Endothelial cell of umbilical vein (primary cell): ENCODE results near the gene GCH1. TPM values are rescaled to one million over a fixed set of nuclear protein-coding genes. Genes with fewer than 3 reads are reported as not detected.

Experiments used
- BruUV-seq: library from RNA; stranded (reverse); fragments of 400-500 nt; replicated peaks from 2 replicates; lab custom pipeline; 2021; lab: Mats Ljungman, UMichigan
- CTCF ChIA-PET: fragments of 300-600, 350-600 bp; sonication (Branson Sonifier 250); formaldehyde crosslinking; loops from one replicate; lab custom pipeline; 2021; ENCODE audit warnings: antibody characterized with exemption, inconsistent platforms; lab: Charles Lee
- POLR2A ChIA-PET: fragments of 300-600, 350-600 bp; sonication (Branson Sonifier 250); formaldehyde crosslinking; loops from one replicate; lab custom pipeline; 2021; ENCODE audit warnings: antibody characterized with exemption, inconsistent platforms; lab: Charles Lee
- DNase-seq: peaks from one replicate; pipeline ENCODE4 v3.0.0-alpha.2; 2011; ENCODE audit warnings: low read depth, low spot score
- FAIRE-seq: peaks from 2 replicates; lab custom pipeline; 2011; peaks lifted over from hg19 to GRCh38; lab: Jason Lieb, UNC
- H2AFZ ChIP-seq: 2 replicates; pipeline ENCODE4 v1.6.0; 2012; ENCODE audit warnings: low read depth, low read length, control low read depth, inconsistent platforms
- H3K27ac ChIP-seq: 2 replicates; pipeline ENCODE4 v1.5.1; 2011; ENCODE audit warnings: low read depth, mild to moderate bottlenecking, control low read depth, low read length, moderate library complexity; ENCODE audit not compliant: insufficient read depth
- H3K27me3 ChIP-seq, 2 experiments: 2 replicates each; pipeline versions ENCODE4 v1.6.0 to v1.6.1; 2011; ENCODE audit warnings: low read length in 2 of 2, mixed read lengths in 1 of 2; ENCODE audit not compliant: control insufficient read depth in 2 of 2, insufficient read depth in 2 of 2
- H3K36me3 ChIP-seq, 2 experiments: 2 replicates in 1 of 2; 3 replicates in 1 of 2; pipeline ENCODE4 v1.5.1; 2011; ENCODE audit warnings: low read length in 2 of 2, mild to moderate bottlenecking in 1 of 2, moderate library complexity in 1 of 2; ENCODE audit not compliant: control insufficient read depth in 2 of 2, insufficient read depth in 2 of 2; ENCODE audit errors: extremely low read depth in 1 of 2
- H3K4me1 ChIP-seq: 3 replicates; pipeline ENCODE4 v1.5.1; 2011; ENCODE audit warnings: mild to moderate bottlenecking, low read length; ENCODE audit not compliant: control insufficient read depth, insufficient read depth; ENCODE audit errors: extremely low read depth
- H3K4me2 ChIP-seq: 2 replicates; pipeline ENCODE4 v1.6.1; 2011; ENCODE audit warnings: low read length, control low read depth, mixed read lengths; ENCODE audit not compliant: insufficient read depth
- H3K4me3 ChIP-seq, 3 experiments: fragments of 200-600 bp in 1 of 3; sonication (generic), shearing (Covaris generic) in 1 of 3; replicated peaks in 1 of 3; 2 replicates each; pipeline ENCODE4 v1.5.1; 2011 to 2016; ENCODE audit warnings: control low read depth in 3 of 3, low read length in 3 of 3, mild to moderate bottlenecking in 2 of 3, inconsistent platforms in 1 of 3, low read depth in 1 of 3, moderate library complexity in 1 of 3; ENCODE audit not compliant: insufficient read depth in 1 of 3
- H3K79me2 ChIP-seq: 2 replicates; pipeline ENCODE4 v1.6.0; 2012; ENCODE audit warnings: low read length, inconsistent platforms; ENCODE audit not compliant: control insufficient read depth, insufficient read depth
- H3K9ac ChIP-seq: replicated peaks from 2 replicates; pipeline ENCODE3; 2011; ENCODE audit warnings: low read length, control low read depth; ENCODE audit not compliant: insufficient read depth; ENCODE audit errors: extremely low read depth
- H3K9me1 ChIP-seq: replicated peaks from 3 replicates; pipeline ENCODE4 v1.6.0; 2011; ENCODE audit warnings: mild to moderate bottlenecking, low read length; ENCODE audit not compliant: control insufficient read depth, insufficient read depth; ENCODE audit errors: extremely low read depth
- H3K9me3 ChIP-seq: replicated peaks from 2 replicates; pipeline ENCODE4 v1.5.1; 2012; ENCODE audit warnings: low read length, inconsistent platforms; ENCODE audit not compliant: control insufficient read depth, insufficient read depth
- H4K20me1 ChIP-seq: replicated peaks from 2 replicates; pipeline ENCODE3; 2011; ENCODE audit warnings: mild to moderate bottlenecking, low read length; ENCODE audit not compliant: control insufficient read depth, insufficient read depth; ENCODE audit errors: extremely low read depth
- CTCF ChIP-seq, 2 donors: IDR thresholded peaks; 1 replicate in 1 of 2; 2 replicates in 1 of 2; pipeline ENCODE4 v1.5.1; 2011; ENCODE audit warnings: low read length in 2 of 2, mild to moderate bottlenecking in 2 of 2, moderate library complexity in 2 of 2, control low read depth in 1 of 2, inconsistent platforms in 1 of 2, low read depth in 1 of 2; ENCODE audit not compliant: insufficient read depth in 1 of 2; ENCODE audit errors: extremely low read depth in 1 of 2
- EZH2 ChIP-seq: IDR thresholded peaks from 2 replicates; pipeline ENCODE4 v1.6.1; 2012; ENCODE audit warnings: borderline replicate concordance, low read depth, mild to moderate bottlenecking, moderate library complexity, low read length, inconsistent platforms; ENCODE audit not compliant: severe bottlenecking
- FOS ChIP-seq: IDR thresholded peaks from 2 replicates; pipeline ENCODE4 v1.6.1; 2011; ENCODE audit warnings: mild to moderate bottlenecking, low read length, moderate library complexity, borderline replicate concordance; ENCODE audit not compliant: insufficient read depth
- GATA2 ChIP-seq: IDR thresholded peaks from 2 replicates; pipeline ENCODE4 v1.7.0; 2011; ENCODE audit warnings: low read depth, mild to moderate bottlenecking, moderate library complexity, mixed read lengths, low read length; ENCODE audit not compliant: insufficient read length, insufficient read depth
- JUN ChIP-seq: IDR thresholded peaks from 2 replicates; pipeline ENCODE4 v1.6.1; 2011; ENCODE audit warnings: borderline replicate concordance, low read depth; ENCODE audit not compliant: insufficient read length, insufficient read depth
- MYC ChIP-seq: IDR thresholded peaks from one replicate; pipeline ENCODE4 v1.6.1; 2011; ENCODE audit warnings: mild to moderate bottlenecking, low read depth, low read length
- POLR2A ChIP-seq: IDR thresholded peaks from 2 replicates; pipeline ENCODE4 v1.6.1; 2012; ENCODE audit warnings: low read depth, mild to moderate bottlenecking, control low read depth, low read length
- POLR2AphosphoS5 ChIP-seq: IDR thresholded peaks from 2 replicates; pipeline ENCODE4 v1.6.1; 2012; ENCODE audit warnings: low read depth, mild to moderate bottlenecking, control low read depth, low read length, moderate library complexity; ENCODE audit not compliant: insufficient read depth
- dilution Hi-C: fragments of 300-500 bp; cut with MboI; formaldehyde crosslinking; loops from one replicate; pipeline ENCODE4 v1.15.0; 2019; ENCODE audit warnings: low sequenced_read_pairs; ENCODE audit not compliant: extremely low pct_ligation_motif_present
- intact Hi-C: fragments of 100-400 bp; cut with micrococcal nuclease; formaldehyde crosslinking; loops from one replicate; pipeline ENCODE4 v1.10.0; 2022
- polyA plus RNA-seq, 4 experiments: library from polyadenylated mRNA; depleted of rRNA in 3 of 4; stranded (reverse) in 3 of 4; unstranded in 1 of 4; fragments of >200 nt; gene quantifications; 2 replicates each; pipeline versions ENCODE4 v1.2.1 to v1.2.3, GENCODE V29; 2011 to 2012; ENCODE audit warnings: missing spikeins in 1 of 4
- total RNA-seq: library from RNA; stranded (reverse); gene quantifications from 2 replicates; pipeline ENCODE4 v1.2.3, GENCODE V29; 2021
- TF ChIP-seq, protein P1 (sequence below): IDR thresholded peaks from 2 replicates; pipeline ENCODE4 v1.6.1; 2011; ENCODE audit not compliant: insufficient read depth, insufficient read length

GCH1 gene
- total and polyA plus RNA-seq, 2 donors (not counting 3 experiments of a cell fraction or from before 2014, with no cell fraction given) = 3.6 to 4.6 TPM

GRCh38 chr14:54857830-54858269, 44.8 kb downstream of the GCH1 start:
- dilution Hi-C loops = no loop called here
- Histone ChIP-seq H3K27ac (no peak overlapping the region), H3K79me2 (no peaks in the 10 kb centered on the region), H3K9ac (no peak overlapping the region), H3K27me3 (no peaks in the 10 kb centered on the region), H3K36me3 (no peaks in the 10 kb centered on the region), H3K4me2 (no peak overlapping the region), H4K20me1 (no peaks in the 10 kb centered on the region), H3K4me1 (no peaks in the 10 kb centered on the region), H3K9me3 (no peaks in the 10 kb centered on the region), H3K9me1 (no peaks in the 10 kb centered on the region), H3K4me3 (no peak overlapping the region), H2AFZ (no peak overlapping the region)
- POLR2A ChIA-PET = no interaction called here
- FAIRE-seq = no peak
- no peak for DNase-seq
- CTCF ChIA-PET = interaction anchor here (1.2 to 1.7 kb wide), 3 partner anchors 8 to 9 kb away, joined by 3 to 7 read pairs (median 3); no protein-coding TSS in a partner anchor
- no TSS peak for BruUV-seq
- no peak for TF ChIP-seq JUN
- TF ChIP-seq, protein P1, sequence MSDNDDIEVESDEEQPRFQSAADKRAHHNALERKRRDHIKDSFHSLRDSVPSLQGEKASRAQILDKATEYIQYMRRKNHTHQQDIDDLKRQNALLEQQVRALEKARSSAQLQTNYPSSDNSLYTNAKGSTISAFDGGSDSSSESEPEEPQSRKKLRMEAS = no peak
- TF ChIP-seq CTCF (IDR thresholded peaks at IDR 0.05; ENCODE audit: extremely low read depth in 1 of 2, insufficient read depth in 1 of 2, low read depth in 1 of 2, low read length in 2 of 2) = no peak
- TF ChIP-seq FOS = no peak
- no peak for TF ChIP-seq POLR2A
- no peak for TF ChIP-seq MYC
- no peak for TF ChIP-seq GATA2
- TF ChIP-seq EZH2 = no peak
- TF ChIP-seq POLR2AphosphoS5 = no peak
- intact Hi-C loops = no loop called here
